ENCODE data around the gene TRIM65.
"Not testable (repeated sequence)": the region's sequence is repeated elsewhere in the genome, so short reads cannot be mapped to it uniquely, and the experiment has no call there.

TRIM65 gene

DNA sequence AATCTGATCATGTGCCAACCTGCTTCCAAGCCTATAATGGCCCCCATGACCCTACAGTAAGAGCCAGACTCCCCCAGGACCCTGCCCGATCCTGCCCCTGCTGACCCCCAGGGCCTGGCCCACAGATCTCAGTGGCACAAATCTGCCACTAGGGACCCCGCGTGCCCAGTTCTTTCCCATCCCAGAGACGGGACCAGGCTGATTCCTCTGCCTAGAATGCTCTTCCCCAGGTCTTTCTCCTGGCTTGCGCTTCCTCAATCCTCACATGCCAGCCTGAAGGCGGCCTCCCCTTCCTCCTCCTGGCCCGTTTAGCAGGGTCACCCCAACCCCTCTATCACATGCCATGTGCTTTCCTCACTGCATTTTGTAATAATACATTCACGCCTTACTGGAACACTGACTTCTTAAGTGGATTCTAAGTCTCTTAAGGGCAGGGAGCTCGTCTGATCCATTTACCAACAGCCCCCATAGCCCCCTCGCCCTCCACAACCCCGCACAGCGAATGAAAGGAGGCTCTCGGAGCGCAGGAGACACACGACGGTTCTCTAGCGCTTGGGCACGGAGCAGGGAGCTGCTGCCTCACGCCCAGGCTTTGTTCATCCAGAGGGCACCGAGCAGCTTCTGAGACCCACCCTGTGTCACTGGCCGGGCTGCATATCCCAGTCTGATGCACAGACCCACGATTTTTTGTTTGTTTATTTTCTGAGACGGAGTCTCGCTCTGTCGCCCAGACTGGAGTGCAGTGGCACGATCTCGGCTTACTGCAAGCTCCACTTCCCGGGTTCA, 1.2 kb downstream of the TRIM65 start:
- no peak for DNase-seq

DNA sequence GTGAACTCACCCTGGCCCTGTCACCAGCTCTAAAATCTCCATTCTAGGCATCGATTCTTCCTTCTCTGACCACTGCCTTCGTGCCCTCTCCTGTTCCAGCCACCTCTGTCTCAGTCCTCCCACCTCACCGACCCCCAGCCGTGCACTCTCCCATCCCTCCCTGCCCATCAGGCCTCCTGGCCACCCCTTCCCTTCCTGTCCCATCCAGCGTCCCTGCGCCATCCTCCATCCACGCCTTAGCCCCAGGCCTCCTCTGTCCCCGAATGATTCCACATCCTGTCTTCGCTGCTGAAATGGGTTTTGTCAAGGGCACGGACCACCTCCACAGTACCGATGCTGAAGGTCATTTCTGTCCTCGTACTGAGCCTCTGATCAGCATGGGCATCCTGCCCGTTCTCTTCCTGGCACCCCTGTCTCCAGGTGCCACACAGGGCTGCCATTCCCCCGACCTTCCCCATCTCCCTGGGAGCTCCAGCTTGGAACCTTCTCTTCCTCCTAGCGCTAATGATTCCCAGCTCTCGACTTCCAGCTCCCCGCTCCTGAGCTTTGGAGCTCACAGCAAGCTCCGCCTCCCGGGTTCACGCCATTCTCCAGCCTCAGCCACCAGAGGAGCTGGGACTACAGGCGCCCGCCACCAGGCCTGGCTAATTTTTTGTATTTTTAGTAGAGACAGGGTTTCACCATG, 2.6 kb downstream of the TRIM65 start:
- no peak for DNase-seq

DNA sequence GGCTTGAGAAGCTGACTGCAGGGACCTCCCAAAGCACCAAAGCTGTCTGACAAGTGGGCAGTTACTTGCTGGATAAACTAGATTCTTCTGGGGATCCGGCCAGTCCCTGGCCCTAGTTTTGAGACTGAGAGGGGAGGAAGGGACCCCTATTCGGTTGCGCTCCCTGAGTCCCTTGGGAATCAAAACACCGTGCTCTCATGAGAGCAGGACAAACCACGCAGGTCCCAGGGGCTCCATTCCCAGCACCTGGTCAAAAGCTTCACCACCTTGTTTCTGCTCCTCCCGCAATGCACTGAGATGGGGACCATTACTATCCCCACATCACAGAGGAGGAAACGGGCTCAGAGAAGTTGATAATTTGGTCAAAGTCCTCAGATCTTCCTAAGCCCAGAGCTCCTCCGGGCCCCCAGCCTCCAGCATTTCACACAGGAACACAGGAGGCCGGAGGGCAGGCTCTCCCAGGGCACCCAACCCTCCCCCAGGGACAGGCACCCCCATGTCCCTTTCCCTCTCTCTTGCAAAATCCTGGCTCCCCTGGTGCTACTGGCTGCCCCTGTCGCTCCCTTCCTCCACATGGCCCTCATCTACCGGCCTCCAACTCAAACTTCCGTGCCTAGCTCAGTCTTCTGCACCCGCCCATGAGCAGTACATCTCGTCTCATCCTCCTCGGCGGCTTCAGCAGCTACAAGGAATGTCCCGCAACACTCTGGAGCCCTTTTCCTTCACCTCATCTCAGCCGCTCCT, 3.3 kb downstream of the TRIM65 start:
- no peak for DNase-seq

DNA sequence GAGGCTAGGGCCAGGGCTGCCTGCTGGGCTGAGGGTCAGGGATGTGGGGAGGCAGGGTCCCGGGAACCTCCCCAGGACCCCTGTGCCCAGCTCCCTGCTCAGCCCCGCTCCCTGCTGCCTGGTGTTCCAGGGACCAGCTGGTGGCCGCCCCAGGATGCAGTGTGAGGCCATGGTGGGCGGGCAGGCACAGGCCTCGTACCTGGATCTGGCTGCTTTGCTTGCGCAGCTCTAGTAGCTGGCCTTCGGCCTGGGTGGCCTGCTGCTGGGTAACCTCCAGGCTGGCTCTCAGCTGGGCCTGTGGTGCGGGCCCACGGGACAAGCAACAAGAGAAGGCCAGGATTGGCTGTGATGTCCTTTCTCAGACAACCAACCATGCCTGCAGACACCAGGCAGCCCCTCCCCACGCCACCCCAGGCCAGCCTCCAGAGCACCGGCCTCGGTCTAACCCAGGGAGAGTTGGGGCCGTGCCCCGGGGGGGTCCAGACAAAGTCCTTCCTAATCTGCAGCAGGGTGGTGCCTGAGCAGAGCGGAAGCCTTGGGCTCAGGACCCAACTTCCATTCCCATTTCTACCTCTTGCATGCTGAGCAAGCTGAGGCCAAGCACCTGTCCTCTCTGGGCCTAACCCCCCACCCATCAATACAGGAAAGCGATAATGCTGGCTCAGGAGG, 4.1 kb downstream of the TRIM65 start:
- no peak for DNase-seq

DNA sequence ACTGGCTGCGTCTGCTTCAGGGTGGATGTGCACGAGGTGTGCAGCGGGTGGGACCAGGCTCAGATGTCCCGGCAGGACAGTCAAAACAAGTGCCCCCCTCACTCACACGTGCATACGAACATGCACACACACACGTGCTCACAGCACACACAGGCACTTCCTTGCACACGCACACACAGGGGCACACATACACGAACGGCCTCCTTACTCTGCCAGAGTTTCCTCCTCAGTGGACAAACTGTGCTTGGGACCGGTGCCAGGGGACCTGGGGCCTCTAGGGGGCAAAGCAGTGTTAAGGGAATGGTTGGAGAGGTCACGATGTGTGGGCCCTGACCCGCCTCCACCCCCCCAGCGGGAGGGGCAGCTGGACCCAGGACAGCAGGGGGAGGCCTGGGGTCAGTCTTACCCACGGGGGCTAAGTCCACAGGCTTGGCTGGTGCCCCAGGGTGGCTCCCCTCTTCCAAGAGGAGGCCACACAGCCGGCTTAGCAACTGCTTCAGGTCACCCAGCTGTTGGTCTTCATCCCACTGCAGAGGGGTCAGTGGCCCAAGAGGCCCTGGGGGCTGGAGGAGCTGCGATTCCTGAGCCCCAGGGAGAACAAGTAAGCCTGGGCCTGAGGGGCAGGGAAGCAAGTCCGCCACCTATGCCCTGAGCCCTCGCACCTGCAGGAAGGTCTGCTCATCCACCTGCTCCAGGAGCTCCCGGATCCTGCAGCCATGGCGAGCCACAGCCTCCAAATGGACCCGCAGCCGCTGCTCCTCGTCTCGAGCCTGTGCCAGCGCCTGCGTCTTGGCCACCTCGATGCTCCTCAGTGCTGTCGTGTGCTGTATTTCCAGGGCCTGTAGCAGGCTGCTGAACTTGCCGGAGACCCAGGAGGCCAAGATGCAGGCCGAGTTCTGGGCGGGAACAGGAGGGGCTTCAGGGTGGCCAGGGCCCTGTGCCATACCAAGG, 4.9 kb downstream of the TRIM65 start:
- DNase-seq, result no peak

DNA sequence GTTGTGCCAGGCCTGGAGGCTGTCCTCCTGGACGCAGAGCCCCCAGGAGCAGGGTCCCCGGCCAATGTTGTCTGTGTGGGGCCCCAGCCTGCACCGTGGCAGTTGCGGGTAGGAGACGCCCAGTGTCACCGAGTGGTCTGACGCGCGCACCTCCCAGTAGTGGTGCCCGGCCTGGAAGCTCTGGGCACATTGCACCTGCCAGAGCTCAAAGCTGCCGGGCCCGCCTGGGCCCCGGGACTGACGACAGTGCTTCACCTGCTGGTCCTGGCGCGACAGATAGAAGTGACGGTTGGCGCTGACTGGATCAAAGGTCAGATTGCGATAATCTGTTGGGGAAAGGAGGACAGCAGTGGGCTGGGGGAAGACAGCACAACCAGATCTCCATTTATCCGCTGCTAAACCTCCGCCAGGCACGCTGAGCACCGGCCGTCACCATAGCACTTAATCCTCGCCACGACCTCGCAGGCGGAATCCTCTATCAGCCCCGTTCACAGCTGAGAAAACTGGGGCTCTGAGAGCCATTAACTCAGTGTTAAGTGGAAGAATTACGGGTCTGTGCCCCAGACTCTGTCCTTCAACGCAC, 5.6 kb downstream of the TRIM65 start:
- DNase-seq, result no peak

DNA sequence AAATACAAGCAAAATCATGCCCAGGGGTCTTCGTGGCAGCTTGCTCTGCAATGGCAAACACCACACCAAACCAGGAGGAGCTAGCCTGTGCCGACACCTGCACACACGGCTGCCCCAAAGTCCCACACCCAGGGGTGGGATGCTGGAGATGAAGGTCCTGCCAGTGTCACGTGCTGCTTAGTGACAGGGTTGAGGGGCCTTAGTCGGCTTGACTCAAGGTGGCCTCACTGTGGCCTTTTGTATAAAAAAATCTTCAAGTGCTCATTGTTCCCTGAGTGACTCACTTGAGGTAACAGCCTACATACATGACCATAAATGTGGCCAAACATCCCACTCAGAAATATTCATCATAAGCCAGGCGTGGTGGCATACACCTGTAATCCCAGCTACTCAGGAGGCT, 7.3 kb downstream of the TRIM65 start:
- DNase-seq, result no peak

DNA sequence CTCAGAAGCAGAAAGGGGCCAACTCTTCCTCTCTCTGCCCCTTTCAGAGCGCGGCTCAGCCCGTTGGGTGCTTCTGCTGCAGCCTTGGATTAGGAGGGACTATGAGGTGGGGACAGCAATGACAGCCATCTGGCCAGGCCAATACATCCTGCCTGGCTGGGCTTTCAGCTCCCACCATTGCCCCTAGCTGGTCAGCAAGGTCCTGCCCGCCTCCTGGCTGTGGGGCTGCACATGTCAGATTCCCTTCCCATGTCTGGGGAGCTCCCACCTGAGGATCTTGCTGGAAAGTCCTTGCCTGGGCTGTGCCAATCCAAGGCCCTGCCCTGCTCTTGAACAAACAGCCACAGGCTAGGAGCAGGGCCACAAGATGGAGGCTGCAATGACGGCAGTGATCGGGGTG, 8.3 kb downstream of the TRIM65 start:
- DNase-seq, result no peak

DNA sequence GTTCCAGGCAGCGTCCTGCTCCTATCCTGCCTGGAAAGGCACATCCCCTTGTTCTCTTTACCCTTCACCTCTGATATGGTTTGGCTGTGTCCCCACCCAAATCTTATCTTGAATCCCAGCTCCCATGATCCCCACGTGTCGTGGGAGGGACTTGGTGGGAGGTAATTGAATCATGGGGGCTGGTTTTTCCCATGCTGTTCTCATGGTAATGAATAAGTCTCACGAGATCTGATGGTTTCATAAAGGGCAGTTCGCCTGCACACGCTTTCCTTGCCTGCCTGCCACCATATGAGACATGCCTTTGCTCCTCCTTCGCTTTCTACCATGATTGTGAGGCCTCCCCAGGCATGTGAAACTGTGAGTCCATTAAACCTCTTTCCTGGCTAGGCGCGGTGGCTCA, 10.9 kb downstream of the TRIM65 start:
- DNase-seq, result not testable (repeated sequence)

DNA sequence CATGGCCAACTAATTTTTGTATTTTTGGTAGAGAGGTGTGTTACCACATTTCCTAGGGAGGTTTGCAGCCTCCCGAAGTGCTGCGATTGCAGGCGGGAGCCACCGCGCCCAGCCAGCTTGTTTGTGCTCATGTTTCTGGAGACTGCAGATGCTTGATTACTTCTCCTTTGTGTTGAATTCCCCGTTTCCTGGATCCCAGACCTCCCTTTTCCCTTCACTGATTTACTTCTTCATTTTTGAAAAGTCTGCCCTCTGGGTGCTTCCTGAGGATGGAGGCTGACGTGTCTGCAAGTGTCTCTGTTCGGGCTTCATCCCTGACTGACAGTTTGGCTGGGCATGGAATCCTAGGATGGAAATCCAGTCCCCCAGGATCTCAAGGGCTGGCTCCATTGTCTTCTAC, 11.3 kb downstream of the TRIM65 start:
- no peak for DNase-seq

DNA sequence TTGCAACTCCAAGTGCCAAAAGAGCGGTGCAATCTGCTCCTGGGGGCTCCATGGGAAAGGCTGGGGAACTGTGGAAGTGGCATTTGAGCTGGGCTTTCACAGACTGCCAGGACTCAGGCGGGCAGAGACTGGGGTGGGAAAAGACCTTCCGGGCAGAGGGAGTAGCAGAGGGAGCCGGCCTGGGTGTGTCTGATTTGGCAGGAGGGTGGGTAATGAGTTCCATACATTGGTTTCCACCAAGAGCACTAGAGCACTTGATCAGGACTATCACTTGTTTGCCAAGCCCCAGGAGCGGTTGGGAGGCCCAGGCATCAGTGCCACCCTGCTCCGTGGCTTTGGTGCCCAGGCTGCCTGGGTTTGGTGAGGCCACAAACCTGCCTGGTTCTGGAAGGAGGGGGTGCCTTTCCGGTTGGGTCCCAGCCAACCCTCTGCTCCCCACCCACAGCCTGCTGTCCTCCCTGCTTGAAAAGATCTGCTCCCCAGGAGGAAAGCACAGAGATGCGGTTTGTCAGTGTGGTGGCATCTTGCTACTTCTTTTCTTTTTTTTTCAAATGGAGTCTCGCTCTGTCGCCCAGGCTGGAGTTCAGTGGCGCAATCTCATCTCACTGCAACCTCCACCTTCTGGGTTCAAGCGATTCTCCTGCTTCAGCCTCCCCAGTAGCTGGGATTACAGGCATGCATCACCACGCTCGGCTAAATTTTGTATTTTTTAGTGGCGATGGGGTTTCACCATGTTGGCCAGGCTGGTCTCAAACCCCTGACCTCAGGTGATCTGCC, 14.9 kb downstream of the TRIM65 start:
- DNase-seq, result no peak

DNA sequence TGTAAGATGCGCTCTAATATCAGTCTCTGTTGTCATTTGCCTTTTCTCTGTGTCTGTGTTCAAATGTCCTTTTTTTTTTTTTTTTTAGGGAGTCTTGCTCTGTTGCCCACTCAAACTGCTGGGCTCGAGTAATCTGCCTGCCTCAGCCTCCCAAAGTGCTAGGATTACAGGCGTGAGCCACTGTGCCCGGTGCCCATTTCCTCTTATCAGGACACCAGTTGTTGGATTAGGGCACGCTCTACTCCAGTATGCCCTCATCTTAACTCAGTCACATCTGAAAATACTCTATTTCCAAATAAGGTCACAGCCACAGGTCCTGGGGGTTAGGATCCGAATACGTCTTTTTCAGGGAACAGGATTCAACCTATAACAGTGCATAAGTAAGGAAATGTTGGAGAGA, 16.5 kb downstream of the TRIM65 start:
- DNase-seq, result no peak

DNA sequence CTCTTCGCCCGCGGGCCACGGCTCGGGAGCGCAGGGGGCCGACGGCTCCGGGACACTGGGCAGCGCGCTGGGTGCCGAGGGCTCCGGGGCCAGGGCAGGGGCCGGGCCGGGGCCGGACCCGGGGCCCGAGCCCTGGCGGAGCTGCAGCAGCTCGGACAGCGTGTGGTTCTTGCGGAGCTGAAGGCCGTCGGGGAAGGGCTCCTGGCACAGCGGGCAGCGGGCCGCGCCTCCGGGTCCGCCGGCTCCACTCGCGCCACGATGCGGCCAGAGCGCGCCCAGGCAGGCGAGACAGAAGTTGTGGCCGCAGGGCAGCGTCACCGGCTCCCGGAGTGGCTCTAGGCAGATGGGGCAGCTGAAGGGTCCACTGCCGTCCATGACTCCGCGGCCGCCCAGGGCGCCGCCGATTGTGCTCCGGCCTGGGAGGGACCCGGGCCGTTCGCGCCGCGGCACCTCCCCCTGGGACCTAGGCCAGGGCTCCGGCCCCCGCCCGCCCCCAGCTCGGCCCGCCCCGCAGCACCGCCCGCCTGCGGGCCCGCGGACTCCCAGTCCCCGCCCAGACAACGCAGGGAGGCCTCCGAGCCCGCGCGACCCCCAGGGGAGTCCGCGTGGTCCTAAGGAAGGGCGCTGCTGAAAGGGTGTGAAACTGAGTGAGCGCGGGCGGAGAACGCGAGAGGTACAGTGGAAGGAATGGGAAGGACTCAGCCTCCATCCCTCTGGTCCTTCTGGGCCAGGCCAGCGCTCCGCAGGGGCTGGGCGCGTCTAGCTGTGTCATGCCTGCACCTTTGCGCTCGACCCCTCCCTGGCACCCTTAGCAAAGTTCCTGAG, 18.4 kb downstream of the TRIM65 start, which contains the start of gene TRIM47:
Gene TRIM47, minus strand, starts transcription at position 408 of the 825 bp plus-strand sequence. Its CDS starts 33 bp downstream, at position 375.
- no peak for DNase-seq

DNA sequence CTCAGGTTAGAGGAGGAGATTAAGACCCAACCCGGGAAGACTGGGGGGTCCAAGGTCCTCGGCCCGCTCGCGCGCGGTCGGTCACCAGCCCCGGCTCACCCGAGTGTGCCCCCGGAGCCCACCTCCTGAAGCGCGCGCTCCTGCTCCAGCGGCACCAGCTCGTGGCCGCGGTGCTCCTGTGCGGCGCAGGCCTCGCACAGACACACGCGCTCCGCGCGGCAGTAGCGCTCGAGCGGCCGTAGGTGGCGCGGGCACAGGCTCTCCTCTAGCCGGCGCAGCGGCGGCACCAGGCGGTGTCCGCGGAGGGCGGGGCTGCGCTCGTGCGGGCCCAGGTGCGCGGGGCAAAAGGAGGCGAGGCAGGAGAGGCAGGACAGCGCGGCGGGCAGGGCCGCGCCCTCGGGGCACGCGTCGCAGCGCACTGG, 19.0 kb downstream of the TRIM65 start:
- peak; percentile 19 for DNase-seq

DNA sequence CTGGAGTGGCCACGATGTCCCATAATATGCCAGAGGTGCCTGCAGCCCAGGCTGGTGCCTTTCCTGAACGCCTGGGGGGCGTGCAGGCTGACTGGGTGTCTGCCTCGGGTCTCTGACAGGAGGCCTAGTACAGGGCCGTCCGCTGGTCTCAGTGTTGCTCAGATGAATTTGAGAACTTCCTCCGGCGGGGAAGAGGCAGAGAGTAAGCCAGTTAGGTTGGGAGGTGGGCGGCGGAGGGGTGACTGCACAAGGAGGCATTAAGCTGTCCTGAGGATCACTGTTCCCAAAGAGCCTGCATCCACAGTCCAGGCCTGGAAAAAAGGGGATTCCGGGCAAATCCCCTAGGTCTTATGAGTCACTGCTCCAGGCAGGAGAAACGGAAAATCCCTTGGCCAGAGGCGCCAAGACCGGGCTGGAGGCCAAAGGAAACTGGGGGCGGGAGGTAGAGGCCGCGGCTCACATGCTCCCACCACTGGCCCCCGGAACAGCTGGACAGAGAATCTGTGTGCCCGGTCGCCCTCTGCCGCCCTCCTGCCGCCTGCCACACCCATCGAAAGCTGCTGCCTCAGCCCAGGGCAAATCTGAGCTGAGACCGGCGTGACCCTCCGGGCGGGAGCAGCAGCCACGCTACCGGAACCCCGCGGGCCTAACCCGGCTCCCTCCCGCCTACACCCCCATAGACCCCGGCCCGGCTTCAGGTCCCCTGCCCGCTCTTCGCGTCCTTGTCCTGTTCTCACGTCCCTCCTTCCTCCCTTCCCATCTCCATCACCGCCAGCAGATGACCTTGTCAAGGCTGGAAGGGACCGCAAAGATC, 19.6 kb downstream of the TRIM65 start:
- peak; percentile 93 for DNase-seq

DNA sequence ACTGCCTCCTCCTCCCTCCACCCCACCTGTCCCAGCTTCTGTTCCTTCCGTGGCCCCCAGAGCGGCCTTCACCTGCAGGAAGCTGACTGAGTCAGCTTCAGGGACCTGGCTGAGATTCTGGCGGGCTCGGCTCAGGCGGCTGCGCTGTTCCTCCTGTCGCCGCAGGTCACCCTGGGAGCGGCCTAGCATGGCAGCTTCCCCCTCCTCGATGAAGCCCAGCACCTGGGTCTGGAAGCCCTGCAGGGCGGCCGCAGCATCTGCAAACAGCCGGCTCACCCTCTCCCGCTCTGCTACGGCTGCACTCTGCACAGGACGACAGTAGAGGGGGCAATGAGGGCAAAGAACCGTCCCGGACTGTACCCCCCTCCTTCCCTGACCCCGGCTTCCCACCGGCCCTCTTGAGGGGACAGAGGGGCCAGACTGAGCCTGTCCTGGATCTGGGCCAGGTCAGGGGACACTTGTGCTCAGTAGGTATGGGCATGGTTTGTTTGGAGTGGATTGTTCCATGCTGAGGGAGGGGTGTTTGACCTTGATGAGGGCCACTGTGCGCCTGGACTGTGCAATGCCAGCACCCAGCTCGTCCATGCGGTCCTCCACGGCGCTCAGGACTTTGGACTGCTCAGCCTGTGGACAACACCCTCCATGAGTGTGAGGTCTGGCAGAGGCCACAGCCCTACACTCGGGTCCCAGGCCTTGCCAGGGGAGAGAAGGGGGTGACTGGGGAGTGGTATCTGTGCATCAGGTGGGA, 20.4 kb downstream of the TRIM65 start:
- DNase-seq, result no peak

DNA sequence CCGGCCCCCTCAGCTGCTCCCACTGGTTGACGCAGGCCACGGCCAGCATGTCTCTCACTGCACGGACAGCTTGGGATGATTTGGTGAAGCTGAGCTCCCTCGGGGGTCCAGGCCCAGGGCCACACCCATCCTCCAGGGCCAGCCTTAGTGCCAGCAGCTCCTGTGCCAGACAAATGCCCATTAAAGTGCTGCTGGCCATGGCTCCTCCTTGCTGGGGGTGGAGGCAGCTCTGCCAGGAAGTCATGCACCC, 20.9 kb downstream of the TRIM65 start:
- no peak for DNase-seq

DNA sequence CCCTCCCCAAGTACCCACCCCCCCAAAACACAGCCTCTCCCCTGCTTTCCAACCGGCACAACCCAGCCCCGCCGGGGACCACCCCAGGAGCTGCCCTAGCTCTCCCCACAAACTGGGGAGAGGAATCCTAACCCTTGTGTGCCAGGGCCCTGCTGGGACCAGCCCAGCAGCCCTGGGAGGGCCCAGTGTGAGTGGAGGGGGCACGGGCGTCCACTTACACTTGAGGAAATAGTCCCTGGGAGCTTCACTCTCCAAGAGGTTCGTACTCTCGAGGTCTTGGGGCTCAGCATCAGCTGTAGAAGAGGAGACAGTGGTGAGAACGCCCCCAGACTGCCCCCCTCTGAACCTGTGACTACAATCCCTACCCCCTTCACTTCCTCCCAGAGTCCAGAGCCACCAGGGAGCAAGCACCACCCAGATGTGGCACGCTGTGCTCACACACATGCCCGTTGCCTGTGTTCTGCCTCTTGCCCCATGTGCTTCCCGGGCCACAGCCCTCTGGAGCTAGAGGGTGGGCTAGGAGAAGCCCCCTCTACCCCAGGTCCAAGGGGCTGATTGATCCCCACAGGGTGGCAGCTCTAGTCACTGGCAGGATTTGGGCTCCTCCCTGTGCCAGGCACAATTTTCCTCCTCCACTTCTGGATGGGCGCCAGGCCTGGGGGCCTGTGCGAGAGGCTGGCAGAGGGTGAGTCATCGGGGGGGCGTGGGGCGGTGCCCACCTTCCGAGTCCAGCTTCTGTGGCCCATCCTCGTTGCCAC, 21.4 kb downstream of the TRIM65 start:
- no peak for DNase-seq

All from amniotic stem cell (primary cell).